Measurements from ENCODE around the gene DDX56.

Gene DDX56, protein sequence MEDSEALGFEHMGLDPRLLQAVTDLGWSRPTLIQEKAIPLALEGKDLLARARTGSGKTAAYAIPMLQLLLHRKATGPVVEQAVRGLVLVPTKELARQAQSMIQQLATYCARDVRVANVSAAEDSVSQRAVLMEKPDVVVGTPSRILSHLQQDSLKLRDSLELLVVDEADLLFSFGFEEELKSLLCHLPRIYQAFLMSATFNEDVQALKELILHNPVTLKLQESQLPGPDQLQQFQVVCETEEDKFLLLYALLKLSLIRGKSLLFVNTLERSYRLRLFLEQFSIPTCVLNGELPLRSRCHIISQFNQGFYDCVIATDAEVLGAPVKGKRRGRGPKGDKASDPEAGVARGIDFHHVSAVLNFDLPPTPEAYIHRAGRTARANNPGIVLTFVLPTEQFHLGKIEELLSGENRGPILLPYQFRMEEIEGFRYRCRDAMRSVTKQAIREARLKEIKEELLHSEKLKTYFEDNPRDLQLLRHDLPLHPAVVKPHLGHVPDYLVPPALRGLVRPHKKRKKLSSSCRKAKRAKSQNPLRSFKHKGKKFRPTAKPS

DNA sequence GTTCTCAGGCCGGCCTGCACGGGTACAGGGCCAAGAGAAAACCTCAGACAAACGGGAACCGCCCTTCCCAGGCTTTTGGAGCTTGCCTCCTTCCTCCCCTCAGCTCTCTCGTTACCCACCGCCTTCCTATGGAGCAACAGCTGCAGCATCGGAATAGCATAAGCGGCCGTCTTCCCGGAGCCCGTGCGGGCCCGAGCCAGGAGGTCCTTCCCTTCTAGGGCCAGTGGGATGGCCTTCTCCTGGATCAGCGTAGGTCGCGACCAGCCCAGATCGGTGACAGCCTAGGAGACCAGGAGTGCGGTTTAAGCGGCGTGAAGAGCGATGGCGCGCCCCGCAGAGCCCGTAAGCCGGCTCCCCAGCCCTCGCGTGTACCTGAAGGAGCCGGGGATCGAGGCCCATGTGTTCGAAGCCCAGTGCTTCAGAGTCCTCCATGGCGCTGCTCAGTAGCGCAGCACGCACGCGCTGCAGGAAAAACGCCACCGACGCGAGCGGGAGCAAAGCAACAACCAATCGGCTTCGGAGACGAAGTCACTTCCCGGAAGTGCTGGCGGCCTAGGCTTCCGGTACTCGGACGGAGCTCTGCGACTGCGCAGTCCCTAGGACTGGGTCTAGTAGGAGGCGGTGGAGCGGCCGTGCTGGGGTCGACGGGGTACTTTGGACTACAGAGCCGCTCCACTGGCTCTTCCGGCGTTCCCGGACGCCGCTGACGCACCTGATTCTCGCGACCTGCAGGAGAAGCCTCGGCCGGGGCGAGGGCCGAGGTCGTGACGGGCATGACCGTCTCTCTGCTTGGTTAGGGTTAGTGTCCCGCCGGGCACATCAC, at the start of gene DDX56:
DDX56 (minus strand) TSS at position 445 of the 823 bp plus-strand sequence; CDS start at position 432, 13 bp downstream.
- peak within 1 kb of the TSS; percentile 69 to 97 (median 82) for H3K4me3 ChIP-seq (ENCODE audit: low read depth in 1 of 5, low read length in 5 of 5)
- H3K36me3 ChIP-seq (ENCODE audit: control insufficient read depth in 5 of 5, insufficient read depth in 5 of 5, low read length in 5 of 5), result peaks cover 7 to 59% (median 51%) of the 10 kb centered on the region in 5 donors
- H3K9ac ChIP-seq (ENCODE audit: low read length in 5 of 5), result peak within 1 kb of the TSS; percentile 88 to 93 (median 93)
- no peaks in the 10 kb centered on the region for H3K27me3 ChIP-seq (ENCODE audit: control insufficient read depth in 5 of 5, insufficient read depth in 4 of 5, low read length in 5 of 5)
- H3K4me1 ChIP-seq (ENCODE audit: control insufficient read depth in 5 of 5, insufficient read depth in 5 of 5, low read length in 5 of 5), result peaks cover 12 to 38% (median 26%) of the 10 kb centered on the region in 5 donors
- peak within 1 kb of the TSS; percentile 88 for H3K27ac ChIP-seq (ENCODE audit: low read depth, low read length)
- no peaks in the 10 kb centered on the region for H3K9me3 ChIP-seq (ENCODE audit: control insufficient read depth in 5 of 5, low read length in 5 of 5)

DNA sequence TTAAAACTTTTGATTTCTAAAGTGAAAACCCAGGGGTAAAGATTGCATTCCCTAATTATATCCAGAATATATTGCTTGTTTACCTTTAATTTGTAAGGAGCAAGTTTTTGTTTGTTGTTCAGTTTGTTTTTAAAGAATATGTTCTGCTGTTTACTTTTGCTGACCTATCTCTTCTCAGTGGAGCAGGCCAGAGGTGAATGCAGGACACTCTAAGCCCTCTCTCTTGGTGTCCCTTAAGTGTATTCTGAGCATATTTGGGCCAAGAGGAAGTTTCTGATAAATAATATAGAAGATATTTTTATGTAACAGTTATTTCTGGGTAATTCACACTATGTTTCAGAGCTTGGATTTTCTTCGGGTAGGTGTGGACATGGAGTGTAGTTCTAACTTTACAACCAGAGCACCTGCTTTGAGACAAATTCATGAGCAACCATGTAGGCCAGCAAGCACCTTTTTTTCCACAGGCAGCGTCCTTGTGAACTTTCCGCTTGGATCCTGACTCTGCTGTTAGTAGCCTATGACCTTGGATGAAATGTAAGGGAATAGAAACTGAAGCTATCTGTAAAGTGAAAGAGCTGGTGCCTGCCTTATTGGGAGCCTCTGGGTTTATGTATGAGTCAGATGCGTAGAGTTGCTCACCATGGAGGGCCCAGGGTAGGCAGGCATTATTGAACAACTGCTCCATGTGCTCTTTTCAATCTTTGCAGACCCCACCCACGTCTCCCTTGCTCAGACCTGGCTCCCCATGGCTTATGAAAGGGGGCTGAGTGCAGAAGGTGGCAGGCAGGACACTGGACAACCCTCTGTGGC, 48.8 kb upstream of the DDX56 start:
- H3K27me3 ChIP-seq (ENCODE audit: control insufficient read depth in 5 of 5, insufficient read depth in 4 of 5, low read length in 5 of 5), result no peaks in the 10 kb centered on the region
- peaks cover 6 to 29% (median 24%) of the 10 kb centered on the region in 5 donors for H3K4me1 ChIP-seq (ENCODE audit: control insufficient read depth in 5 of 5, insufficient read depth in 5 of 5, low read length in 5 of 5)
- H3K9ac ChIP-seq (ENCODE audit: low read length in 5 of 5), result peak overlapping the region in 1 of 5 donors; percentile 31
- H3K27ac ChIP-seq (ENCODE audit: low read depth, low read length), result peak overlapping the region; percentile 76
- H3K4me3 ChIP-seq (ENCODE audit: low read depth in 1 of 5, low read length in 5 of 5), result no peak overlapping the region
- no peaks in the 10 kb centered on the region for H3K9me3 ChIP-seq (ENCODE audit: control insufficient read depth in 5 of 5, low read length in 5 of 5)
- H3K36me3 ChIP-seq (ENCODE audit: control insufficient read depth in 5 of 5, insufficient read depth in 5 of 5, low read length in 5 of 5), result peaks cover 0 to 32% (median 25%) of the 10 kb centered on the region in 5 donors

DNA sequence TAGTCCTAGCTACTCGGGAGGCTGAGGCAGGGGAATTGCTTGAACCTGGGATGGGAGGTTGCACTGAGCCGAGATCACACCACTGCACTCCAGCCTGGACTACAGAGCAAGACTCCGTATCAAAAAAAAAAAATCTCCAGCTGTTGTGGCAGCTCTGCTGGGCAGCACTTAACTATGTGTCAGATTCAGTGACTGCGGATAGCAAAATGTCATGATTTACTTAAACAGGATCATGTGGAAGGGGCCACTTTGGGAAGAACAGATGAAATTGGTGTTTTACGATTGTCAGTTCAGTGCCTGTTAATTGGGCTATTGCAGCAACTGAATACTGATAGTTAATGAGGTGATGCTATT, 48.0 kb upstream of the DDX56 start:
- Histone ChIP-seq H3K9me3 (ENCODE audit: control insufficient read depth in 5 of 5, low read length in 5 of 5) (no peaks in the 10 kb centered on the region), H3K9ac (ENCODE audit: low read length in 5 of 5) (no peak overlapping the region), H3K4me1 (ENCODE audit: control insufficient read depth in 5 of 5, insufficient read depth in 5 of 5, low read length in 5 of 5) (peaks cover 8 to 32% (median 25%) of the 10 kb centered on the region in 5 donors), H3K4me3 (ENCODE audit: low read depth in 1 of 5, low read length in 5 of 5) (no peak overlapping the region), H3K27me3 (ENCODE audit: control insufficient read depth in 5 of 5, insufficient read depth in 4 of 5, low read length in 5 of 5) (no peaks in the 10 kb centered on the region), H3K36me3 (ENCODE audit: control insufficient read depth in 5 of 5, insufficient read depth in 5 of 5, low read length in 5 of 5) (peaks cover 0 to 31% (median 25%) of the 10 kb centered on the region in 5 donors), H3K27ac (ENCODE audit: low read depth, low read length) (peak overlapping the region; percentile 76)

DNA sequence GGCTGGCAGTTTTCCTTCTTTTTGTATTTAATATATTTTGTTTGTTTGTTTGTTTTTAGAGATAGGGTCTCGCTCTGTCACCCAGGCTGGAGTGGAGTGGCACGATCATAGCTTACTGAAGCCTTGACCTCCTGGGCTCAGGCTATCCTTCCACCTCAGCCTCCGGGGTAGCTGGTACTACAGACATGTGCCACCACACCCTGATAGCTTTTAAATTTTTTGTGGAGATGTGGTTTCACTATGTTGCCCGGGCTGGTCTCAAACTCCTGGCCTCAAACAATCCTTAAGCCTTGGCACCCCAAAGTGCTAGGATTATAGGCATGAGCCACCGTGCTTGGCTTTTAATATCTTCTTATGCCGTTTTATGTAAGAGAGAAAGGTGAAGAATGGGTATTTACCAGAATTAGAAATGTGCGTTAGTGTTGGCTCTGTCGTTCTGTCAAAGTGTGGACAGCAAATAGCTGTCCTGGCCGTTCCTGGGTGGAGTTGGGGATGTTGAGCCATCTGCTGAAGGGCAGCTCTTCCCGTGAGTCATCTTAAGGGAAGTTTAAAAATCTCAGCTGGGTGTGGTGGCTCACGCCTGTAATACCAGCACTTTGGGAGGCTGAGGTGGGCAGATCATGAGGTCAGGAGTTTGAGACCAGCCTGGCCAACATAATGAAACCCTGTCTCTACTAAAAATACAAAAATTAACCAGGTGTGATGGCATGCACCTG, 47.5 kb upstream of the DDX56 start:
- peak overlapping the region in 2 of 5 donors; percentile 4 to 49 for H3K9ac ChIP-seq (ENCODE audit: low read length in 5 of 5)
- no peaks in the 10 kb centered on the region for H3K27me3 ChIP-seq (ENCODE audit: control insufficient read depth in 5 of 5, insufficient read depth in 4 of 5, low read length in 5 of 5)
- peaks cover 8 to 32% (median 24%) of the 10 kb centered on the region in 5 donors for H3K4me1 ChIP-seq (ENCODE audit: control insufficient read depth in 5 of 5, insufficient read depth in 5 of 5, low read length in 5 of 5)
- H3K4me3 ChIP-seq (ENCODE audit: low read depth in 1 of 5, low read length in 5 of 5), result no peak overlapping the region
- H3K27ac ChIP-seq (ENCODE audit: low read depth, low read length), result peak overlapping the region; percentile 78
- peaks cover 0 to 25% (median 20%) of the 10 kb centered on the region in 5 donors for H3K36me3 ChIP-seq (ENCODE audit: control insufficient read depth in 5 of 5, insufficient read depth in 5 of 5, low read length in 5 of 5)
- no peaks in the 10 kb centered on the region for H3K9me3 ChIP-seq (ENCODE audit: control insufficient read depth in 5 of 5, low read length in 5 of 5)

DNA sequence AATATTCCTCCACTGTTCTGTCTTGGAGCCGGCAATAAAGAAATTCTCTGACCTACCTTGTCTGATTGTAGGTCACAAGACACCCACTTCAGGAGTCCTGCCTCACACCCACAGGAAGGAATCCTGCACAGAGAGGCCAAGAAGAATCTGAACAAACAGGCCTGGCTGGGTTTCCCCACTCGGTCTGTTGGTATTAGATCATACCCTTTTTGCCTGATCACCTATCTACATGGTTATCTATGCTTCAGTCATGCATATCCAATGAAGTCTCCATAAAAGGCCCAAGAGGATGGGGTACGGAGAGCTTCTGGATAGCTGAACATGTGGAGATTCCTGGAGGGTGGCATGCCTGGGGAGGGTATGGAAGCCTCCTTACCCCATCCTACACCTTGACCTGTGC, 45.0 kb upstream of the DDX56 start:
- Histone ChIP-seq H3K4me1 (ENCODE audit: control insufficient read depth in 5 of 5, insufficient read depth in 5 of 5, low read length in 5 of 5) (peaks cover 12 to 43% (median 36%) of the 10 kb centered on the region in 5 donors), H3K27me3 (ENCODE audit: control insufficient read depth in 5 of 5, insufficient read depth in 4 of 5, low read length in 5 of 5) (no peaks in the 10 kb centered on the region), H3K36me3 (ENCODE audit: control insufficient read depth in 5 of 5, insufficient read depth in 5 of 5, low read length in 5 of 5) (peaks cover 0 to 6% (median 2%) of the 10 kb centered on the region in 5 donors), H3K9ac (ENCODE audit: low read length in 5 of 5) (no peak overlapping the region), H3K9me3 (ENCODE audit: control insufficient read depth in 5 of 5, low read length in 5 of 5) (no peaks in the 10 kb centered on the region), H3K4me3 (ENCODE audit: low read depth in 1 of 5, low read length in 5 of 5) (no peak overlapping the region), H3K27ac (ENCODE audit: low read depth, low read length) (no peak overlapping the region)

DNA sequence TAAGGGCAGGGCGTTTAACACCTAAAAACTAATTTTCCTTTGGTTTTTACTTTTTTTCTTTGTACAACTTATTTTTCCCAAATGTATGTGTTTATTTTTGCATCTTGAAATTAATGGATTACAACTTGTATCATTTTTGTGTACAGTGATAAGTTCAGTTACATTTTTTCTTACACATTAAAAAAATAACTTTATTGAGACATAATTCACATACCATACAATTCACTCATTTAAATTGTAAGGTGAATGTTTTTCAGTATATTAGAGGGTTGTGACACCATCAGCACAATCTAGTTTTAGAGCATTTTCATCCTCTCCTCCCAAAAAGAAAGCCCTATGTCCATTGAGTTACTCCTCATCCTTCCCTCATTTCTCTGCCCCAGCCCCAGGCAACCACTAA, 44.3 kb upstream of the DDX56 start:
- H3K36me3 ChIP-seq (ENCODE audit: control insufficient read depth in 5 of 5, insufficient read depth in 5 of 5, low read length in 5 of 5), result peaks cover 0 to 6% (median 2%) of the 10 kb centered on the region in 5 donors
- H3K4me1 ChIP-seq (ENCODE audit: control insufficient read depth in 5 of 5, insufficient read depth in 5 of 5, low read length in 5 of 5), result peaks cover 11 to 40% (median 33%) of the 10 kb centered on the region in 5 donors
- H3K4me3 ChIP-seq (ENCODE audit: low read depth in 1 of 5, low read length in 5 of 5), result no peak overlapping the region
- H3K27me3 ChIP-seq (ENCODE audit: control insufficient read depth in 5 of 5, insufficient read depth in 4 of 5, low read length in 5 of 5), result no peaks in the 10 kb centered on the region
- no peak overlapping the region for H3K9ac ChIP-seq (ENCODE audit: low read length in 5 of 5)
- peak overlapping the region; percentile 48 for H3K27ac ChIP-seq (ENCODE audit: low read depth, low read length)
- H3K9me3 ChIP-seq (ENCODE audit: control insufficient read depth in 5 of 5, low read length in 5 of 5), result no peaks in the 10 kb centered on the region

DNA sequence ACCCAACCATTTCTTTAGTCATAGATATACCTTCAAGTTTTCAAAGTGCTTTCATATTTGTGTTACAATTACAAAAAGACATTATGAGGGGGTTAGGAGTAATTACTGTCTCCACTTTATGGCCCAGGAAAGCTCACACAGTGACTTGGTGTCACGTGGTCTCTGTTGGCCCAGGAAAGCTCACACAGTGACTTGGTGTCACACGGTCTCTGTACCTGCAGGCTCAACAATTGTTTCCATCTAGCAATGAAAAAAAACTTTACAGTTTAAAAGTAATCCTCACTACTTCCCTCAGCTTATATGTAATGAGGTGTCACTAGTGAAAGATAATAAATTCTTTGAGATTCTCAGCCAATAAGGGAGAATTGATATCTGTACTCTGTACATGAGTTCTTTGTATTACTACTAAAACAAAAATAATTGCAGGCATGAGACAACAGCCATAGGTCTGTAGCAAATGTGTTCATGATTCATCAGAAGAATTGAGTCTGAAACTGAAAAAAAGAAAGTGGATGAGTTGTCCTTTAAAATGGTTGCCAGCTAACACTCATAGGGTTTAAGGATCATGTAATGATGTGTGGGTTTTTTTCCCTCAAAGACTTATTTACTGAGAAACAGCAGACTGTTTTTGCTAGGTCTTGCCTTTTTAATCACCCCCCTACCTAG, 43.6 kb upstream of the DDX56 start:
- Histone ChIP-seq H3K9me3 (ENCODE audit: control insufficient read depth in 5 of 5, low read length in 5 of 5) (no peaks in the 10 kb centered on the region), H3K36me3 (ENCODE audit: control insufficient read depth in 5 of 5, insufficient read depth in 5 of 5, low read length in 5 of 5) (peaks cover 0 to 6% (median 2%) of the 10 kb centered on the region in 5 donors), H3K9ac (ENCODE audit: low read length in 5 of 5) (no peak overlapping the region), H3K27ac (ENCODE audit: low read depth, low read length) (peak overlapping the region; percentile 48), H3K27me3 (ENCODE audit: control insufficient read depth in 5 of 5, insufficient read depth in 4 of 5, low read length in 5 of 5) (no peaks in the 10 kb centered on the region), H3K4me3 (ENCODE audit: low read depth in 1 of 5, low read length in 5 of 5) (peak overlapping the region in 1 of 5 donors; percentile 11), H3K4me1 (ENCODE audit: control insufficient read depth in 5 of 5, insufficient read depth in 5 of 5, low read length in 5 of 5) (peaks cover 6 to 33% (median 26%) of the 10 kb centered on the region in 5 donors)

DNA sequence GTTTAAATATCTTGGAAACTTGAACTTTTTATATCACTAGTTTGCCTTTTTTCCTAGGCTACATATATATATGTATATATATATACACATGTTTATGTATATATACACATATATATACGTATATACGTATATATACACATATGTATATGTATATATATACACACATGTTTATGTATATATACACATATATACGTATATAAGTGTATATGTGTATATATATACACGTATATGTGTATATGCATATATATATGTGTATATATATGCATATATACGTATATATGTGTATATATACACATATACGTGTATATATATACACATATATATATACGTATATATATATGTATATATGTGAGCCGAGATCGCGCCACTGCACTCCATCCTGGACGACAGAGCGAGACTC, 42.8 kb upstream of the DDX56 start:
- Histone ChIP-seq H3K9ac (ENCODE audit: low read length in 5 of 5) (no peak overlapping the region), H3K27me3 (ENCODE audit: control insufficient read depth in 5 of 5, insufficient read depth in 4 of 5, low read length in 5 of 5) (no peaks in the 10 kb centered on the region), H3K4me1 (ENCODE audit: control insufficient read depth in 5 of 5, insufficient read depth in 5 of 5, low read length in 5 of 5) (peaks cover 3 to 25% (median 18%) of the 10 kb centered on the region in 5 donors), H3K9me3 (ENCODE audit: control insufficient read depth in 5 of 5, low read length in 5 of 5) (no peaks in the 10 kb centered on the region), H3K36me3 (ENCODE audit: control insufficient read depth in 5 of 5, insufficient read depth in 5 of 5, low read length in 5 of 5) (peaks cover 0 to 6% (median 2%) of the 10 kb centered on the region in 5 donors), H3K27ac (ENCODE audit: low read depth, low read length) (no peak overlapping the region), H3K4me3 (ENCODE audit: low read depth in 1 of 5, low read length in 5 of 5) (no peak overlapping the region)

Data from subcutaneous abdominal adipose tissue (tissue), 5 donors.